GM20000 (cell line): ENCODE results near the gene ITPKB.

Source experiments
- DNase-seq: peaks from one replicate; pipeline ENCODE4 v3.0.0; 2012; ENCODE audit warnings: low spot score
- CTCF ChIP-seq: IDR thresholded peaks from 2 replicates; pipeline ENCODE4 v1.5.1; 2012; ENCODE audit warnings: mild to moderate bottlenecking, control low read depth; ENCODE audit errors: extremely low read depth, missing control alignments

Gene ITPKB

DNA sequence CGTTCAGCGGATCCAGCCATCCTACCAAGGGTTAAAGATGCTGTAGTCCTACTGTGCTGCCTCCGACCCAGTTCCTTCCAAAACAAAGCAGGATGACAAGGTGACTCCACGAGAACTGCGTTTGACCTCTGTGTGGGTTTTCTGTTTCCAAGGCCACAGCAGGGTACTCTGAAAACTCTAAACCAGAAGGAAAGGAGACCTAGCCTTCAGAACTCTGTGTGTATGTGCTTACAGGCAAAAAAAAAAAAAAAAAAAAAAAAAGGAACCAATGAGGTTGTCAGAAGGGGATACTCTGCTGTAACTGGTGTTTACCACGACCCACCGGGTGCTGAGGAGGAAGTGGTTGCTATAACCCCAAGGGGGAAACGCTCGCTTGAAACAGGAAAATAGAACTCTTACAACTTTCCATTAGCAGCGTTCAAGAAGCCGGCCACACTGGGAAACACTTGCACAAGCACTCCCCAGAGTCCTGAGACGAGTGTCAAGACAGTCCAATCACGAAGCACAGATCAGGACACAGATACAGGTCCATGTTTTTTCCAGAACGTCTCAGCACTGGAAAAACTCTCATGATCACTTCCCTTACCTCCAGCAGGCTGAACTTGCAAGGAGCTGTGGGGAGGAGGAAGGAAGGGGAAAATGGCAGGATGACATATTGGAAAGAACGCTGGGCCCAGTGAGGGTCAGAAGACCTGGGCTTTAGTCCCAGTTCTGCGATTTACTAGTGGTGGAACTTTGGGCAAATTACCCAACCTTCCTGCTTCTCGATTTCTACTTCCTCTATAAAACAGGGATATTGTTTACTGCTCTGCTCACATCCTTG lies 64.0 kb downstream of the ITPKB start:
- DNase-seq: peak; percentile 78
- TF ChIP-seq CTCF: no peak

GRCh38 chr1:226672339-226672762 lies 66.7 kb downstream of the ITPKB start:
- DNase-seq: no peak
- TF ChIP-seq CTCF: no peak

GRCh38 chr1:226671277-226671676 lies 67.8 kb downstream of the ITPKB start:
- DNase-seq: no peak
- TF ChIP-seq CTCF: no peak

DNA sequence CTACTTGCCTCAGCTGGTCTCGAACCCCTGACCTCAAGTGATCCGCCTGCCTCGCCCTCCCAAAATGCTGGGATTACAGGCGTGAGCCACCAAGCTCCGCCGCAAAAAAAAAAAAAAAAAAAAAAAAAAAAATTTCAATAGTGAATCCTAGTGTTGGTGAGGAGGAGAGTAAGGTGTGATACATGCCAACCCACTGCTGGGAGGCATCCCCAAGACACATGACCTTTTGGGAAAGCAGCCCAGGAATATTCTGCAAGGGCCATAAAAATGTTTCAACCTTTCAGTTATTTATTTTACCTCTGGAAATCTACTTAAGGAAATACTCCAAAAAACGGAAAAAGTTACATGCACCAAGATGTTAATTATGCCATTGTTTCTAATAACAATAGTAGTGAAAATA lies 69.0 kb downstream of the ITPKB start:
- no peak for DNase-seq
- no peak for TF ChIP-seq CTCF

DNA sequence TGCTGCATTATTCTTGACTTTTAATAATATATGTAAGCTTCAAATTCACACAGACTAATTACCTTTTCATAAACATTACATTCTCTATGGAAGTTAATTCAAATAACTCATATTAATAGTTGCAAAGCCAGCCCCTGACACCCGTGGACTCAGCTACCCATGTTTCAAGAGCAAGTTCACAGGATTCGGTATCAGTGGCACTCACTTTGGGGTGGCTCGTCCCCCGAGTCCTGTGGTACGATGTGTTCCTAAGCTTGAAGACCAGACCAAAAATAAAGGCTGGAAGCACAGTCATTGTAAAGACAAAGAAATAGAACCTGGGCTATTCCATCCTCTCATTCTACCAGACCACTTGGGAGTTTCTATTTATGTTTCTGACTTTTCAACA lies 70.9 kb downstream of the ITPKB start:
- TF ChIP-seq CTCF: no peak
- no peak for DNase-seq

- no peak for DNase-seq
- no peak for TF ChIP-seq CTCF
These were observed 72.4 kb downstream of the ITPKB start for GRCh38 chr1:226666692-226667091.

- no peak for TF ChIP-seq CTCF
- DNase-seq: no peak
These were observed 72.9 kb downstream of the ITPKB start for GRCh38 chr1:226666164-226666506.
